M059J (cell line): ENCODE measurements around the gene EXOC3. TPM values are rescaled to one million over a fixed set of nuclear protein-coding genes. Genes with fewer than 3 reads are reported as not detected.

ENCODE experiments used
- DNase-seq: peaks from one replicate; pipeline ENCODE4 v3.0.0-alpha.2; 2012; ENCODE audit warnings: low read depth
- total RNA-seq: library from RNA; depleted of rRNA; stranded (reverse); fragments of >200 nt; shearing (Covaris generic); gene quantifications from 2 replicates; pipeline ENCODE4 v1.2.3, GENCODE V29; 2014

EXOC3 gene
- total RNA-seq, 1 experiment from 2014 or later = 36.7 TPM

DNA sequence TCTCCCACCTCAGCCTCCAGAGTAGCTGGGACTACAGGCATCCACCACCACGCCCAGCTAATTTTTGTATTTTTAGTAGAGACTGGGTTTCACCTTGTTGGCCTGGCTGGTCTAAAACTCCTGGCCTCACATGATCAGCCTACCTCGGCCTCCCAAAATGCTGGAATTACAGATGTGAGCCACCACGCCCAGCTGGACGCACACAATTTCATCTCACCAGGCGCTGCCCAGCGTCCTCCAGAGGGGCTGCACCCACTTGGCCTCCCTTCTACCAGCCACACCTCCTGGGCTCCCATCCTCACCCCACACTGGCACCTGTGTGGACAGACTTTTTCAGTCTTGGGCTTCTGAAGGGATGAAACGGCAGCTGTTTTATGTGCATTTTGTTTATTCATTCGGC lies 3.8 kb upstream of the EXOC3 start:
- no peak for DNase-seq

DNA sequence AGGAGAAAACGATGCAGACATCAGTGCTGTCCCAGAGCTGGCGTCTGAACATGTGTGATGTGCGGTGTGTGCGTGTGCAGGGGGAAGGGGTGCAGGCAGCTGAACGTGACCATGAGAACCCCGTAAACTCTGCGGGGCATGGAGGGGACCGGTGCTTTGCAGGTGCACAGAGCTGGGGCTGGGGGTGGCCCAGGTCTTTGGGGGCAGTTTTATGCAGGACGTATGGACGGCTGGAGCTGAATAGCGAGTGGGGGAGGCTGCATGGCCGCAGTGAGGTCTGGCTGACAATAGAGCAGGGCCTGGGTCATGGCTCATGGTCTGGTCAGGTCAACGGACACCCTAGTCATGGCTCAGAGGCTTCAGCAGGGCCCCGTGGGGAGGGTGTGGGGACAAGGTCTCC lies 3.3 kb upstream of the EXOC3 start:
- no peak for DNase-seq

DNA sequence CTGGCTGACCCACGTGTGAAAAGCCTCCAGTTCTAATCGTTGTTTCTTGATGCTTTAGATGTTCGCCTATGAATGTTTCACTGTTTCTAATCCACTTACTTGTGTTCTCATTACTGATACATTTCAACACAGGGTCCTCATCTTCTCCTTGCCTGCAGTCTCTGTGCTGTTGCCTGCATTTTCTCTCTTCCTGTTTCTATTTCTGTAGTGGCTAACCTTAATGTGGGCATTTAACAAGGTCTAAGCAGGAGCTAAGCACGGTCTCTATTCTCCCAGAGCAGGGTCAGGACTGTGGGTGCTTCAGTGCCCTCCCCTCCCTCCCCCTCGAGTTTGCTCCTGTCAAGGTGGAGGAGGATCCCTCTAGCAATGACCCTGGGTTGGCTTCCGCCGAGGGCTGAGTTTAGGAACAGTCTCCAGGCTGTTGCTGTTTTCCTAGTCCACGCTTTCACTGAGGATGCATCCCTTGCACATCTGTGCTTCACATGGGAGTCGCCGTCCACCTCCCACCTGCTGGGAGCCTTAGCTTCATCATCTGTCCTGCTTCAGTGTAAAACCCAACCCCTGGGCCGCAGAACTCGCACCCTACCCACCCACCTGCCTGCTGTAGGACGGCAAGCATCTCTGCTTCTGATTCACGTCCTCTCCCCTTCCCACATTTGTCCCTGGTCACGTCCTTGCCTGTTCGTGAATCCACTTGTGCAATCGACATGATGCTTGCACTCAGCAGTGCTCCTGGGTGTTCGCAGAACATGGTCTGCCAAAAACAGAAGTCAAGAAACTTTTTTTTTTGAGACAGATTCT lies 2.4 kb upstream of the EXOC3 start:
- DNase-seq = no peak

- no peak for DNase-seq
Observed at GRCh38 chr5:441996-442334, 1.0 kb upstream of the EXOC3 start.

- DNase-seq = peak; percentile 20
Observed at GRCh38 chr5:443239-444151, 519 bp downstream of the EXOC3 start.

DNA sequence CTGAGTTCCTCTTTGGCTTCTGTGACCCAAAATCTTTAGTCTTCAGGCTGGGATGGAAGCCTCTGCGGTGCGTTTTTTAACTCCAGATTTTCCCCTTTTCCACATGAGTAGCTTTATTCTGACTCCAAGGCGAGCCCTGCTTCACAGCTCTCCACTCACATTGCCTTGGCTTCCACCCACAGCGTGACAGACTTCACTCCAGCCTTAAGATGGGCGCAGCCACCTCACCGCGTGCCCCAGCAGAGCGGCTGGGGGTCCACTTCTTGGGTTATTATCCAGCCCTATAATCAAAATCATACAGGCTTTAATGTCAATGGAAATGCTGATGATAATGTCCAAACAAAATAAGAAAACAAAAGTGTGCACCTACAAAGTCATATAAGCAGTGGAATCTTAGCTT lies 1.2 kb downstream of the EXOC3 start:
- DNase-seq = no peak

DNA sequence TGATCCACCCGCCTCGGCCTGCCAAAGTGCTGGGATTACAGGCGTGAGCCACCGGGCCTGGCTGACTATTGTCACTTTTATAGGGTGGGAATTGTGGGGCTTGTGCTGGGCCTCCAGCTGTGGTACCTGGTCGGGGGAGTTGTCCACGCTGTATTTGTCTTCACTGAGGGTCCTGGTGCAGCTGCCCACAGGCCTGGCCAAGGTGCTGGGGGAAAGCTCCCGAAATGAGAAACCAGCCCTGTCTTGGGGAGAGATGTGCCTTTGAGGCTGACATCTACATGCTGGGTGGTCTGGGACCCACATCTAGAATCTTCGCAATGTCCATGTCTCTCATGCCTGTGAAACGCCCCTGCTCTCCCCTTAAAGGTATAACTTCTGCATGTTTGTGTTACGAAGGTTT lies 2.6 kb downstream of the EXOC3 start:
- no peak for DNase-seq

DNA sequence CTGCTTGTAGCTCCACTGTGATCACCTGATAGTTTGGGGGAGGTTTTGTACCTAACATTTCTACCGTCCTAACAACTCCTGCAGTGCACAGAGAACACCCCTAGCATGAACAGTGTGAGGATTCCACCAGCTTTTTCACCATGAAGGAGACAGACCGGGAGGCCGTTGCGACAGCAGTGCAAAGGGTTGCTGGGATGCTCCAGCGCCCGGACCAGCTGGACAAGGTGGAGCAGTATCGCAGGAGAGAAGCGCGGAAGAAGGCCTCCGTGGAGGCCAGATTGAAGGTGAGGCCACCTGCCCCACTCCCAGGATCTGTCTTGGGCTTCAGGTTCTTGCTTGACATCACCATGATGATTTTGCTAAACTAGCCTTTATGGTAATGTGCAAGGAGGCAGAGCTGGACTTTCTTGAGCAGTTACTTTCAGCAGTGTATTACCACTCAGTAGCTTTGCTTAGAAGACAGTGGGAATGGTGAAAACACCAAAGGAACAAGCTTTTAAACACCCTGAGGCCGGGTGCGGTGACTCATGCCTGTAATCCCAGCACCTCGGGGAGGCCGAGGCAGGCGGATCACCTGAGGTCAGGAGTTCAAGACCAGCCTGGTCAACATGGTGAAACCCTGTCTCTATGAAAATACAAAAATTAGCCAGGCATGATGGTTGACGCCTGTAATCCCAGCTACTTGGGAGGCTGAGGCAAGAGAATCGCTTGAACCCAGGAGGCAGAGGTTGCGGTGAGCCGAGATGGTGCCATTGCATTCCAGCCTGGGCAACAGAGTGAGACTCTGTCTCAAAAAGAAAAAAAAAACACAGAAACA lies 3.3 kb downstream of the EXOC3 start:
- DNase-seq = peak; percentile 47

DNA sequence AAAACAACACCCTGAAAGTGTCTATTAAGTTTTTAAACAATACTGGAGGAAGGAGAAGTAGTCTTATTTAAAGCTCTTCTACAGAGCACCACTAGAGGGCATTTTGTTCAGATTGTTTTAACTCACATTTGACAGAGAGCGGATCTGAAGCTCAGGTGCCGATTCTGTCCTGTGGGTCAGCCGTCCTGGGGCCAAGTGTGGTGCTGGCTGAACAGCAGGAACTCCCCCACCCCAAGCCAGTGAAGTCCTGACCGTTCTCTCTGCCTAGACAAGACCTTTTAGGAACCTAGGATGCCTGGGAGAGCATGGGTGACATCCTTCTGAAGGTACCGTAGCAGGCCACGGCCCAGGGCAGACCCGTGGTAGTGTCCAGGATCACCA lies 3.9 kb downstream of the EXOC3 start:
- peak; percentile 43 for DNase-seq

DNA sequence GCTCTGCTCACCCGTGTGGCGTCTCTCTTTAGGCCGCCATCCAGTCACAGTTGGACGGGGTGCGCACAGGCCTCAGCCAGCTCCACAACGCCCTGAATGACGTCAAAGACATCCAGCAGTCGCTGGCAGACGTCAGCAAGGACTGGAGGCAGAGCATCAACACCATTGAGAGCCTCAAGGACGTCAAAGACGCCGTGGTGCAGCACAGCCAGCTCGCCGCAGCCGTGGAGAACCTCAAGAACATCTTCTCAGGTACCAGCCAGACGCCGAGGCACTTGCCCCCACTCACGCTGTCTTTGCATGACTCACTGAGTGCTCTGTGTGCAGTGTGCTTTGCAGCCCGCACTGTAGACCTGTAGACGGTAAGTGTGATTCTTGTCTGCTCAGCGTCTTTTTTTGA lies 4.5 kb downstream of the EXOC3 start:
- no peak for DNase-seq

DNA sequence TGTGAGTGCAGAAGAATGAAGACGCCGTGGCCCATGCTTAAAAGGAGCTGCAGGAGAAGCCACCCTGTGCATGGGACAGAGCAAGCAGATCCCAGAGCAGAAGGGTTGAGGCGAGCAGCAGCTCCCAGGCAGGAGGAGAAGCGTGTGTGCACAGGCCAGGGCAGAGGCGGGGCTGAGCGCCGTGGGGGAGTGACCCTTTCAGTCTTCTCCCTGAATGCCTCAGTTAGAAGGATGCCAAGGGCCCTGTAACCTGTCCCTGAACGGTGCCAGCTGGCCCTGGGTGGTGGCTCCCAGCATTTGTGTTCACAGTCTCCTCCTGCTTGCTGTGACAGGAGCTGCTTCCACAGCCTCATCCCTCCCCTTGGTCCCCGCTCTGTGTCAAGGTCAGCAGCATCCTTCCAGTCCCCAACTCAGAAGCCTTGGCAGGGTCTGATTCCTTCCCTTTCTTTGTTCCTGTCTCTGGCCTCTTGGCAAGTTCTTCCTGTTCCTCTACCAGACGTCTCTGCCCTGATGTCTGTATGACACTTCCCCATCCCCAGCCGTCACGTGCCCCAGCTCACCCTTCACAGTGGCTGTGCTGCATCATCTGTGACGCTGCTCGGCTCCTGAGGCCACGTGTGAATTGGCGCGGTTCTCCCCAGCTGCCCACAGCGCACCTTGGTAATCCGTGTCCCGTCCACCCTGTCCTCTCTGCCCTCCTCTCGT lies 5.2 kb downstream of the EXOC3 start:
- DNase-seq = no peak

DNA sequence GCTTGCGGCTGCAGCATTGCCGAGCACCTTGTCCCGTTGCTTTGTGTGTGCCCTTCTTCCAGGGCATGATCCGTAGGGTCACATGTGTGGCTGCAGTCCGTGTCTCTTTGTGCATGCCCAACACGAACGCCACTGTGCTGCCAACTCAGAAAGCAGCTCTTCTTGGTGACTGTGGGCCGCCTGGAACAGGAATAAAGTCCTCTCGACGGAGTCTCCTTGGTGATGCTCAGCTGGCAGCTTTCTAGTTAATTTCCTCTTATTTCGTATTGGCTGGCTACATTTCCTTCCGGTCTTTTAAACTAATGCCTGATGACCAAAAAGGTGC lies 5.8 kb downstream of the EXOC3 start:
- no peak for DNase-seq

DNA sequence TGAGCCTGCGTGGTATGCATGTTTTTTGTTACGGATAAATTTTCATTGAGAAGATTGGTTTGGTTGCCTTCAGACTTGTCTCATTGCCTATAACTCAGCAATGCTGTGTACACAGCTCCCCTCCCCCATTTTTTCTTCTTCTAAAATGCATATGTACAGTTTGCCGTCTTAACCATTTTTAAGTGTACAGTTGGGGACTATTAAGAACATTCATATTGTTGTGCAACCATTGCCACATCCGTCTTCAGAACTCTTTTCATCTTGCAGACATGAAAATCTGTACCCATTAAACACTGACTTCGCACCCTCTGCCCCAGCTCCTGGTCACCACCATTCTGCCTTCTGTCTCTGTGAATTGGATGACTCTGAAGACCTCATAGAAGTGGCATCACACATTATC lies 6.2 kb downstream of the EXOC3 start:
- DNase-seq = no peak

DNA sequence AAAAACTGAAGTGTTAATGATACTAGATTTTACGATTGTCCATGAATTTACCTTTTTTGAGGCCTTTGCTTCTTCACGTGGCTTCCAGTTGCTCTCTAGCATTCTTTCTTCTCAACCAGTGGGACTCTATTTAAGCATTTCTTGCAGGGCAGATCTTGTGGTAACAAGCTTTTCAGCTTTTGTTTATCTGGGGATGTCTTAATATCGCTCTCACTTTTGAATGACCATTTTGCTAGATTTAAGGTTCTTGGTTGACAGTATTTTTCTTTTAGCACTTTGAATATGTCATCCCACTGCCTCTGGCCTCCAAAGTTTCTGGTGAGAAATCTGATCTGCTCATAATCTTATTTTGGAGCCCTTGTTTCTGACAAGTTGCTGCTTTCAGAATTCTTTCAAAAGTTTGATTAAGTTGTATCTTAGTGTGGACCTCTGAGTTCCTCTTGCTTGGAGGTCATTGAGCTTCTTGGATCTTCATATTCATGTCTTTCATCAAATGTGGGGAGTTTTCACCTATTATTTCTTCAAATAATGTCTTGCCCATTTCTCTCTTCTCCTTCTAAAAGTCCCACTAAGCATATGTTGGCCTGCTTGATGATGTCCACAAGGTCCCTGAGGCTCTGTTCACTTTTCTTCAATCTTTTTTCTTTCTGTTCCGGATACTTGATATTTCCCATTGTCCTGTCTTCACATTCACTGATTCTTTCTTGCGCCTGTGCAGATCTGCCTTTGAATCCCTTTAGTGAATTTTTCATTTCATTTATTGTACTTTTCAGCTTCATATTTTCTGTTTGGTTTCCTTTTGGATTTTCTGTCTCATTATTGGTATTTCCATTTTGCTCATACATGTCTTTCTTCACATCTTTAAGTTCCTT lies 8.8 kb downstream of the EXOC3 start:
- no peak for DNase-seq

GRCh38 chr5:452978-453710 lies 10.2 kb downstream of the EXOC3 start:
- DNase-seq = peak; percentile 25

GRCh38 chr5:453725-454481 lies 10.9 kb downstream of the EXOC3 start:
- DNase-seq = no peak

DNA sequence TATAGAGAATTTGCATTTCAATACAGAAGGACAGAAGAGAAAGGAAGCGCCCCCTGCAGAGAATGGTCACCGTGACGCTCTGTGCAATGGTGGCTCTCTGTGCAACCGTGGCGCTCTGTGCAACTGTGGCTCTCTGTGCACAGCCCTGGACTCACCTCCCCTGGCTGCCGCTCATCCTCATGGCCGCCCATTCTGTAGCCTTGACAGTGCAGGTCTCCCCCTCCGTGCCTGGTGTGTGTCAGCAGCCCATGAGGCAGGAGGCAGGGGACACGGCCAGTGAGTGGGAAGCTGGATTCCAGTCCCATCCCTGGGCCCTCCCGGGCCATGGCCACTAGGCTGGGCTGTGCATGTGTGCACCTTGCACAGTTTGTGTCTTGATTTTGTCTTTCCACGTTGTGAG lies 12.0 kb downstream of the EXOC3 start:
- no peak for DNase-seq

- DNase-seq = no peak
Observed at GRCh38 chr5:455806-456205, 12.8 kb downstream of the EXOC3 start.
